GM12865 (cell line): ENCODE data around the gene GRID1.

Experiments
- DNase-seq: peaks from one replicate; pipeline ENCODE4 v3.0.0; 2010; ENCODE audit warnings: low read depth
- H3K4me3 ChIP-seq: 2 replicates; pipeline ENCODE4 v1.5.1; 2011; ENCODE audit warnings: mild to moderate bottlenecking, low read depth, low read length, control low read depth
- CTCF ChIP-seq: IDR thresholded peaks from 2 replicates; pipeline ENCODE4 v1.5.1; 2011; ENCODE audit warnings: low read length, control low read depth, low read depth, inconsistent platforms; ENCODE audit not compliant: insufficient read depth; ENCODE audit errors: missing control alignments

The GRID1 gene

GRCh38 chr10:86215712-86216111, 150.9 kb downstream of the GRID1 start:
- no peak for DNase-seq
- no peak overlapping the region for H3K4me3 ChIP-seq
- no peak for TF ChIP-seq CTCF

- TF ChIP-seq CTCF = no peak
- DNase-seq = no peak
- no peak overlapping the region for H3K4me3 ChIP-seq
These were observed 151.5 kb downstream of the GRID1 start for GRCh38 chr10:86215046-86215445.

- no peak overlapping the region for H3K4me3 ChIP-seq
- no peak for DNase-seq
- no peak for TF ChIP-seq CTCF
These were observed 153.4 kb downstream of the GRID1 start for GRCh38 chr10:86213148-86213547.

- H3K4me3 ChIP-seq = no peak overlapping the region
- TF ChIP-seq CTCF = no peak
- DNase-seq = no peak
These were observed 154.2 kb downstream of the GRID1 start for GRCh38 chr10:86212391-86212700.

GRCh38 chr10:86211691-86212390, 154.8 kb downstream of the GRID1 start:
- TF ChIP-seq CTCF = no peak
- H3K4me3 ChIP-seq = no peak overlapping the region
- DNase-seq = no peak

GRCh38 chr10:86210416-86210815, 156.2 kb downstream of the GRID1 start:
- DNase-seq = no peak
- no peak overlapping the region for H3K4me3 ChIP-seq
- no peak for TF ChIP-seq CTCF

- no peak overlapping the region for H3K4me3 ChIP-seq
- DNase-seq = no peak
- TF ChIP-seq CTCF = no peak
These were observed 156.9 kb downstream of the GRID1 start for GRCh38 chr10:86209726-86210125.
